Upper lobe of left lung (tissue), 6 donors: ENCODE results near the gene WTAP. TPM values are rescaled to one million over a fixed set of nuclear protein-coding genes. Genes with fewer than 3 reads are reported as not detected.

Experiments
- small RNA-seq, 4 donors: library from RNA; depleted of rRNA; stranded (forward); fragments of <200 nt; gene quantifications; one replicate each; pipeline ENCODE3, GENCODE V24; 2016
- total RNA-seq, 6 donors: library from RNA; depleted of rRNA in 4 of 6; stranded (reverse); fragments of >200 nt in 4 of 6; gene quantifications; one replicate each; pipeline versions ENCODE4 v1.1.0 to v1.2.1, GENCODE V29; 2016 to 2021
- donor health status: DM: no; HTN: no; CAD: no; lungs with moderate emphysema.
- donor health status: DM: no; HTN: yes; CAD: no; lungs with severe emphysema.

The WTAP gene
- total RNA-seq, 6 donors from 2014 or later: 67.0 to 123 (median 90.6) TPM

Small RNA genes lying within 50 kb of the gene (small RNA-seq; reads per million reads assigned to genes)
- gene RNU4ATAC18P (0 reads per million in 4 donors), gene SNORA20 (4.3 to 40.4 (median 38.0) reads per million in 4 donors), gene SNORA29 (0 reads per million in 4 donors)

Other genes with a start within 250 kb of the WTAP start
- gene SOD2, start 34.3 kb upstream of the WTAP start, total RNA-seq: 100 to 1,000 TPM; 116 to 478 (median 295) TPM
- gene ACAT2, start 34.5 kb downstream of the WTAP start, total RNA-seq: 10 to 100 TPM in 4 of 6 donors, 1 to 10 TPM in 2; 5.2 to 62.5 (median 30.5) TPM
- 100 to 1,000 TPM in 3 of 6 donors, 10 to 100 TPM in 3; 43.0 to 128 (median 95.2) TPM for gene TCP1, start 62.1 kb downstream of the WTAP start, total RNA-seq
- gene MRPL18, start 63.0 kb downstream of the WTAP start, total RNA-seq: 10 to 100 TPM; 18.9 to 61.5 (median 58.7) TPM
- gene PNLDC1, start 72.8 kb downstream of the WTAP start, total RNA-seq: 1 to 10 TPM in 1 of 6 donors, under 1 TPM in 1, not detected in 4; 0.37 to 1.0 TPM
- gene MAS1, start 163.5 kb downstream of the WTAP start, total RNA-seq: under 1 TPM in 1 of 6 donors, not detected in 5; 0.03 TPM
- gene IGF2R, start 241.6 kb downstream of the WTAP start, total RNA-seq: 100 to 1,000 TPM; 103 to 150 (median 128) TPM